GM06990 (cell line): ENCODE data around the gene FBXO31.
"Not testable (repeated sequence)": the region's sequence is repeated elsewhere in the genome, so short reads cannot be mapped to it uniquely, and the experiment has no call there.

Experiments used
- DNase-seq: peaks from one replicate; pipeline ENCODE4 v3.0.0-alpha.2; 2011; ENCODE audit not compliant: insufficient read length; ENCODE audit errors: extremely low read depth
- H3K27me3 ChIP-seq: replicated peaks from 2 replicates; pipeline ENCODE4 v1.6.0; 2011; ENCODE audit warnings: low read length; ENCODE audit not compliant: control insufficient read depth, insufficient read depth
- H3K36me3 ChIP-seq: 2 replicates; pipeline ENCODE4 v1.5.1; 2011; ENCODE audit warnings: low read length; ENCODE audit not compliant: control insufficient read depth, insufficient read depth
- H3K4me3 ChIP-seq: replicated peaks from 2 replicates; pipeline ENCODE4 v1.5.1; 2011; ENCODE audit warnings: low read depth, mild to moderate bottlenecking, control low read depth, low read length
- CTCF ChIP-seq: IDR thresholded peaks from 2 replicates; pipeline ENCODE4 v1.5.1; 2011; ENCODE audit warnings: low read length, control low read depth, mild to moderate bottlenecking, inconsistent platforms; ENCODE audit not compliant: insufficient read depth, poor library complexity, severe bottlenecking

FBXO31 gene

GRCh38 chr16:87365021-87365713 is 18.4 kb downstream of the FBXO31 start:
- H3K36me3 ChIP-seq, result peaks cover 9% of the 10 kb centered on the region
- no peak for DNase-seq
- TF ChIP-seq CTCF, result no peak
- H3K4me3 ChIP-seq, result no peak overlapping the region
- no peaks in the 10 kb centered on the region for H3K27me3 ChIP-seq

- no peak for TF ChIP-seq CTCF
- Histone ChIP-seq H3K4me3 (no peak overlapping the region), H3K27me3 (no peaks in the 10 kb centered on the region), H3K36me3 (peaks cover 14% of the 10 kb centered on the region)
- DNase-seq, result no peak
Observed at GRCh38 chr16:87363771-87364455, 19.7 kb downstream of the FBXO31 start.

DNA sequence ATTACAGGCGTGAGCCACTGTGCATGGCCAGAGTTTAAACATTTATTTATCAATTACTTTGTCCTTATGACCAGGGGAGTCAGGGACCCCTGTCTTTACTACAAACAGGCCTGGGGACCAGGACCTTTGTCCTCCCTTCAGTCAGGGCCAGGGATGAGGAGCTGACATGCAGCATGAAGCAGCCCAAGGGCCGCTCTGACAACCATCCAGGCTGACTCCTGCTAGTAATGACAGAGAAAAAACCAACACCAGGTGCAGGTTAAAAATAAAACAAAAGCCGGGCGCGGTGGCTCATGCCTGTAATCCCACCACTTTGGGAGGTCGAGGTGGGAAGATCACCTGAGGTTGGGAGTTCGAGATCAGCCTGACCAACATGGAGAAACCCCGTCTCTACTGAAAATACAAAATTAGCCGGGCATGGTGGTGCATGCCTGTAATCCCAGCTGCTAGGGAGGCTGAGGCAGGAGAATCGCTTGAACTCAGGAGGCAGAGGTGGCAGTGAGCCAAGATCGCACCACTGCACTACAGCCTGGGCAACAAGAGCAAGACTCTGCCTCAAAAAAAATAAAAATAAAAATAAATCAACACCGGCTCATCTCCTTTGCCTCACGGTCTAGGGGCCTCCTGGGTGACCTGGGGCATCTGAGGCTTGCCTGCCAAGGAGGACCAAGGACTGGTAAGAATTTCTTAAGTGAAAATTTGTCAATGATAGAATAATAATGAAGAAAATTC is 20.6 kb downstream of the FBXO31 start:
- DNase-seq, H3K4me3 ChIP-seq, H3K27me3 ChIP-seq: not testable (repeated sequence)
- peaks cover 19% of the 10 kb centered on the region for H3K36me3 ChIP-seq

- peaks cover 19% of the 10 kb centered on the region for H3K36me3 ChIP-seq
- TF ChIP-seq CTCF, result no peak
- H3K27me3 ChIP-seq, result no peaks in the 10 kb centered on the region
- H3K4me3 ChIP-seq, result no peak overlapping the region
- no peak for DNase-seq
Observed at GRCh38 chr16:87361916-87362619, 21.5 kb downstream of the FBXO31 start.

DNA sequence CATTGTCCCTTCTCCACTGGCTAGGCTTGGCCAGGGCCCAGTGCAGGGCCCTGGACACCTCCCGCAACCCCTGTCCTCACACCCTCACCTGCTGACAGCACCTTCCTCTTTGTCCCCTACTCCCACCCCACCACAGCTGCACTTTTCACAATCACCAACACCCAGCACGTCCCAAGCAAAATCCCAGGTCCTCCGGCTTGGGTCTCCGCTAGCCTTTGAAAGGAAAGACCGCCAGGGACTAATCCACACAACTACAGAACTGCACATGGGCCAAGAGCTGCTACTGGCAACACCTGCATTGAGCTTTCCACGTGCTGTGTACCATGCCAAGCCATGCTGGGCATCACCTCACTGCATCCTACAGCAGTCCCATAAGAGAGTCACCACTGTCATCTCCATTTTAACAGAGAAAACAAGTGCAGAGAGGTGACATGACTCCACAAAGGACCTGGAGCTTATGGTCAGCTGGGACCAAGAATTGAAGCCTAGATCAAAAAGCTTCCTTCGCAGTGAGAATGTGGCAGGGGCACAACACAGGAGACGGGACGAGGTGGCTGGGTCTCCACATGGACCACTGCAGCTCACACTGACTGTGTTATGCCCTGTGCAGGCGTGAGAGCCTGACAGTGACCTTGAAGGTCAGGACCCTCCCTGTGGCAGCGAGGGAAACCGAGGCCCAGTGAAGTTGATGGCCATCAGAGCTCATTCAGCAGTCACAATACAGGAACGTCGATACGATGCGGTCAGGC is 22.5 kb downstream of the FBXO31 start:
- Histone ChIP-seq H3K36me3 (peaks cover 16% of the 10 kb centered on the region), H3K27me3 (no peaks in the 10 kb centered on the region), H3K4me3 (no peak overlapping the region)
- no peak for DNase-seq
- no peak for TF ChIP-seq CTCF
